Measurements from ENCODE around the gene ULBP2.
A peak's percentile ranks its signal among the peaks of the same experiment; 100 is the strongest.
"Not testable (repeated sequence)": the region's sequence is repeated elsewhere in the genome, so short reads cannot be mapped to it uniquely, and the experiment has no call there.

ULBP2 gene

DNA sequence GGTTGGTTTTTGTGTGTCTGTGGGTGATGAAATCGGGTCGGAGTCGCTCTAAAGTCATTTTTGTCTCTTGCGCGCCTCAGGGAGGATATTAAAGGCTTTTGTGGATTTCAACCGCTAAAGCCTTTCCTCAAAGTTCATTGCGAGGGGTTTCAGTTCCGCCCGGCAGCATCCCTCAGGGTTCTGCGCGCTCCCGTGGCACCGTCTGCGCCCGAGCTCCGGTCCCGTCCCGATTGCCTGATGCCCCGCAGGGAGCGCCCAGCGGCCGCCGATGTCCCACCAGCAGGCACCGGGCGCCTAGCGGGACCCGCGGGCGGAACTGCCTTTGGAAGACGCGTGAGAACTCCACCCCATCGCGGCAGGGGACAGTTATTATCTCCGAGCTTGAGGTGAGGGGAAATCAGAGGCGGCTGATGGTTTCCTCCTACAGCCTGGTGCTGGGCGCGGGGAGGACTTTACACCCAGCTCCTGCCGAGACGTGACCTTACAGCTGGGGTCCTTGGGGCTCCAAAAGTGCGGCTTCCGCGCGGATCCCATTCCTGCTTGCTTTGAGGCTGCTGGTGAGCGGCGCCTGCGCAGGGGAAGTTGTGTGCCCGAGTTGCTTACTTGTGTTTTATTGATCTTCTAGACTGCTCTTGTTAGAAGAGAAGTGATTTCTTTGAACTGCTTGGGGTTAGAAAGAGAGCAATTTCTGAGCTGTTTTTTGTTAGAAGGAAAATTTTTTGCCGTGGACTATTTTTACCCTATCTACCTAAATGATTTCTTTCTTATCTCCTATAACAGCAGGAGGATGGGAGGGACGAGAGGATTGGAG is 49.1 kb downstream of the ULBP2 start:
- peak overlapping the region; percentile 10 for H3K4me3 ChIP-seq (ENCODE audit: low read length)
- DNase-seq (ENCODE audit: low read depth) = no peak

DNA sequence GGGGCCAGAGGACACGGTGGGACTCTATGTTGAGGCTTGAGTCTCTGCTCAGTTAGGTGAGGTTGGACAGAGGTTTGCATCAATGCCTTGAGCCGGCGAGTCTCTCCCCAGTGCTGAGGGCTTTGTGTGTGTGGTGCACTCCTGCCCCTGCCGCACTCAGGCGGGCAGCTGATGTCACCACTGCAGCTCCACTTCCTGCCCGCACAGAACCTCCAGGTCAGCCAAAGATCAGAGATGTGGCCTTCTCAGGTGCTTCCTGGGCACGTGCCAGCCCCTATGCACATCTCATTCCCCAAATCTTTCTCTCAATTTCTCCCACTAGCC is 49.6 kb downstream of the ULBP2 start:
- not testable (repeated sequence) for DNase-seq (ENCODE audit: low read depth); H3K4me3 ChIP-seq (ENCODE audit: low read length)

More for the DNA sequence above, 49.1 kb downstream of the ULBP2 start:
- TF ChIP-seq, protein P1, sequence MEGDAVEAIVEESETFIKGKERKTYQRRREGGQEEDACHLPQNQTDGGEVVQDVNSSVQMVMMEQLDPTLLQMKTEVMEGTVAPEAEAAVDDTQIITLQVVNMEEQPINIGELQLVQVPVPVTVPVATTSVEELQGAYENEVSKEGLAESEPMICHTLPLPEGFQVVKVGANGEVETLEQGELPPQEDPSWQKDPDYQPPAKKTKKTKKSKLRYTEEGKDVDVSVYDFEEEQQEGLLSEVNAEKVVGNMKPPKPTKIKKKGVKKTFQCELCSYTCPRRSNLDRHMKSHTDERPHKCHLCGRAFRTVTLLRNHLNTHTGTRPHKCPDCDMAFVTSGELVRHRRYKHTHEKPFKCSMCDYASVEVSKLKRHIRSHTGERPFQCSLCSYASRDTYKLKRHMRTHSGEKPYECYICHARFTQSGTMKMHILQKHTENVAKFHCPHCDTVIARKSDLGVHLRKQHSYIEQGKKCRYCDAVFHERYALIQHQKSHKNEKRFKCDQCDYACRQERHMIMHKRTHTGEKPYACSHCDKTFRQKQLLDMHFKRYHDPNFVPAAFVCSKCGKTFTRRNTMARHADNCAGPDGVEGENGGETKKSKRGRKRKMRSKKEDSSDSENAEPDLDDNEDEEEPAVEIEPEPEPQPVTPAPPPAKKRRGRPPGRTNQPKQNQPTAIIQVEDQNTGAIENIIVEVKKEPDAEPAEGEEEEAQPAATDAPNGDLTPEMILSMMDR (conservative IDR thresholded peaks at IDR 0.05; ENCODE audit: low read depth, low read length) = no peak

DNA sequence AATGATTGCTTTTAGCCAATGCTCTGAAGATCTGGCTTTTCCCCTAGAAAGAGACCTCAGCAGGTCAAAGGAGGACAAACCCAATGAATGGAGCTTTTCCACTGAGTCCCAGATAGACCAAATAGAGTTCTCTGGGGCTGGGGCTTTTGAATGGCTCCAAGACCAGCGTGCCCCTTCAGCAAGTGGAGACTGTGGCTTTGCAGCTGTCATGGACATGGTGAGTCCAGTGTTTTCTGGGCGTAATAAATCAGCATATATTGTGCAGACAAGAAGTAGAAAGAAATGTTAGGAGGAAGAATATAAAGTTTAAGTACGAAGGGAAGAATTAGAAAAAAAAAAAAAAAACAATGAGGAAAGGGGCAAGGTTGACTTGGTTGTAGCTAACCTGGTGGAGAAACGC is 50.0 kb downstream of the ULBP2 start:
- DNase-seq (ENCODE audit: low read depth) = no peak
- TF ChIP-seq, protein P1 (conservative IDR thresholded peaks at IDR 0.05; ENCODE audit: low read depth, low read length) = no peak
- no peak overlapping the region for H3K4me3 ChIP-seq (ENCODE audit: low read length)

DNA sequence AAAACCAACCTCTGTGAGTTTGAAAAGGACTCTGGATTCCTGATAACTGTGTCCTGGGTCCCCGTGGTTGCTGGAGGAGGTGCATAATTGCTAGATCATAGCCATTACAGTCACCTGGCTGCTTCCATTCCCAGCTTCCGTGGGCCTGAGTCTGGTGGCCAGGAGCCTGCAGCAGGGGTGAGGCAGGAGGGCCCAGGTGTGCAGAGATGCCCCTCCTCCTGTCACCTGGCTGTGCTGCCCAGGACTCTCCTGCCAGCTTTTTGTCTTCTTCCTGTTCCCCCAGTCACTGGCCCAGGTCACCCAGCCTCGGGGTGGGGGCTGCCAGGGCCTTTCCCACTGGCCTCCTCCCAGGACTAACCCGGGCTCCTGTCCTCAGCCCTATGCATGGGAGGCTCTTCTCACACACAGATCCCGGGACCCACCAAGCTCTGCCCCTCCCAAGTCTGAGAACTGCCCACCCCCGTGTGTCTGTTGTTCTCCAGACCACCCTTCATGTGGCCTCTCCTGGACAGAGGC is 53.5 kb downstream of the ULBP2 start:
- TF ChIP-seq, protein P1 (conservative IDR thresholded peaks at IDR 0.05; ENCODE audit: low read depth, low read length) = no peak
- no peak for DNase-seq (ENCODE audit: low read depth)
- H3K4me3 ChIP-seq (ENCODE audit: low read length) = no peak overlapping the region

DNA sequence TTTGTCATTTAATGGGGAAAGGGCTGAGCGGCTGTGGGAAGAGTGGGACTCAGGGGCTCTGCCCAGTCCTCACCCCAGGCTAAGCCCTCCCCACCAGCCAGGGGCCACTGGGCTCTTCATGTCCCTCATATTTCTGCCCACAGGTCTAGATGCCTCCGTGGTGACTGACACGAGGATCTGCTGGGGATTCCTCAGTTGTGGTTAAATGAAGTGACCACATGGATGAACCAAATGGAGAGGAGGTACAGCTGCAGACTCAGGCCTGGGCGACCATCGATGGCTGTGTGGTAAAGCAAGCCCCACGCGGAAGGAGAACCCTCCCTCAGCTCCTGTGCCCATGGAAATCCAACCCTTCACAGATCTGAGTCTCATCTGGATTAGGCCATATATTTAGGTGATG is 54.2 kb downstream of the ULBP2 start:
- DNase-seq (ENCODE audit: low read depth) = no peak
- H3K4me3 ChIP-seq (ENCODE audit: low read length) = no peak overlapping the region
- TF ChIP-seq, protein P1 (conservative IDR thresholded peaks at IDR 0.05; ENCODE audit: low read depth, low read length) = no peak

Data from retinal pigment epithelial cell (primary cell).